Measurements from ENCODE around the gene RNF149. TPM values are rescaled to one million over a fixed set of nuclear protein-coding genes. Genes with fewer than 3 reads are reported as not detected.
A peak's percentile ranks its signal among the peaks of the same experiment; 100 is the strongest.

Gene RNF149
- polyA plus RNA-seq, 2 of the 4 experiments (the other 2 are of a cell fraction): 28.8 to 34.8 TPM

DNA sequence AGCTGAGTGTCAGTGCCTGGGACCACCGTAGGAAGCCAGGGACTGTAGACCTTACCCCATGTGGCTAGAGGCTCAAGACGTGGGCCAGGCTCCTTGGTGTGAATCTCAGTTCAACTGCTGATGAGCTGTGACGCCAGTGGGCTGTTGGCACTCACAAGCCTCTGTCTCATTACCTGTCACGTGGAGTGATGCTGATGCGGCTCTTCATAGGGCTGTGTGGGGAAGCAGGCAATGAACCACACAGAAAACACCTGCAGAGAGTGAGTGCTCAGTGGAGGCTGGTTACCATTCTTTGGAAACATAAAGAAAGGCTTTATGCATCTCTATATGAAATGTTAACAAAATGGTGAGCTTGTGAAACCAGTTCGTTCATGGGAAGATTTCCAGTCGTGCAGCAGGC, 42.7 kb upstream of the RNF149 start:
- FAIRE-seq: no peak
- no peak for DNase-seq (ENCODE audit: low read depth in 1 of 2, low spot score in 1 of 2)
- H3K27ac ChIP-seq: no peak overlapping the region
- no peak for ATAC-seq
- TF ChIP-seq NFE2L2 (conservative IDR thresholded peaks at IDR 0.05; ENCODE audit: low read length) (no peak), HEYL (CRISPR knock-in tag; IDR thresholded peaks at IDR 0.05) (no peak), ZNF302 (CRISPR knock-in tag; IDR thresholded peaks at IDR 0.05) (no peak), JUN (IDR thresholded peaks at IDR 0.05) (no peak), RAD21 (conservative IDR thresholded peaks at IDR 0.05 in 1 of 2, IDR thresholded peaks at IDR 0.05 in 1 of 2) (no peak), TP53 (CRISPR knock-in tag; IDR thresholded peaks at IDR 0.05) (no peak), RFX5 (IDR thresholded peaks at IDR 0.05) (no peak), MAFK (IDR thresholded peaks at IDR 0.05; ENCODE audit: partially characterized antibody) (no peak), GATA3 (IDR thresholded peaks at IDR 0.05; ENCODE audit: borderline replicate concordance) (no peak)
- TF ChIP-seq, protein P1, sequence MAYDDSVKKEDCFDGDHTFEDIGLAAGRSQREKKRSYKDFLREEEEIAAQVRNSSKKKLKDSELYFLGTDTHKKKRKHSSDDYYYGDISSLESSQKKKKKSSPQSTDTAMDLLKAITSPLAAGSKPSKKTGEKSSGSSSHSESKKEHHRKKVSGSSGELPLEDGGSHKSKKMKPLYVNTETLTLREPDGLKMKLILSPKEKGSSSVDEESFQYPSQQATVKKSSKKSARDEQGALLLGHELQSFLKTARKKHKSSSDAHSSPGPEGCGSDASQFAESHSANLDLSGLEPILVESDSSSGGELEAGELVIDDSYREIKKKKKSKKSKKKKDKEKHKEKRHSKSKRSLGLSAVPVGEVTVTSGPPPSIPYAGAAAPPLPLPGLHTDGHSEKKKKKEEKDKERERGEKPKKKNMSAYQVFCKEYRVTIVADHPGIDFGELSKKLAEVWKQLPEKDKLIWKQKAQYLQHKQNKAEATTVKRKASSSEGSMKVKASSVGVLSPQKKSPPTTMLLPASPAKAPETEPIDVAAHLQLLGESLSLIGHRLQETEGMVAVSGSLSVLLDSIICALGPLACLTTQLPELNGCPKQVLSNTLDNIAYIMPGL (CRISPR knock-in tag; IDR thresholded peaks at IDR 0.05; ENCODE audit: borderline replicate concordance): no peak
- TF ChIP-seq, protein P2, sequence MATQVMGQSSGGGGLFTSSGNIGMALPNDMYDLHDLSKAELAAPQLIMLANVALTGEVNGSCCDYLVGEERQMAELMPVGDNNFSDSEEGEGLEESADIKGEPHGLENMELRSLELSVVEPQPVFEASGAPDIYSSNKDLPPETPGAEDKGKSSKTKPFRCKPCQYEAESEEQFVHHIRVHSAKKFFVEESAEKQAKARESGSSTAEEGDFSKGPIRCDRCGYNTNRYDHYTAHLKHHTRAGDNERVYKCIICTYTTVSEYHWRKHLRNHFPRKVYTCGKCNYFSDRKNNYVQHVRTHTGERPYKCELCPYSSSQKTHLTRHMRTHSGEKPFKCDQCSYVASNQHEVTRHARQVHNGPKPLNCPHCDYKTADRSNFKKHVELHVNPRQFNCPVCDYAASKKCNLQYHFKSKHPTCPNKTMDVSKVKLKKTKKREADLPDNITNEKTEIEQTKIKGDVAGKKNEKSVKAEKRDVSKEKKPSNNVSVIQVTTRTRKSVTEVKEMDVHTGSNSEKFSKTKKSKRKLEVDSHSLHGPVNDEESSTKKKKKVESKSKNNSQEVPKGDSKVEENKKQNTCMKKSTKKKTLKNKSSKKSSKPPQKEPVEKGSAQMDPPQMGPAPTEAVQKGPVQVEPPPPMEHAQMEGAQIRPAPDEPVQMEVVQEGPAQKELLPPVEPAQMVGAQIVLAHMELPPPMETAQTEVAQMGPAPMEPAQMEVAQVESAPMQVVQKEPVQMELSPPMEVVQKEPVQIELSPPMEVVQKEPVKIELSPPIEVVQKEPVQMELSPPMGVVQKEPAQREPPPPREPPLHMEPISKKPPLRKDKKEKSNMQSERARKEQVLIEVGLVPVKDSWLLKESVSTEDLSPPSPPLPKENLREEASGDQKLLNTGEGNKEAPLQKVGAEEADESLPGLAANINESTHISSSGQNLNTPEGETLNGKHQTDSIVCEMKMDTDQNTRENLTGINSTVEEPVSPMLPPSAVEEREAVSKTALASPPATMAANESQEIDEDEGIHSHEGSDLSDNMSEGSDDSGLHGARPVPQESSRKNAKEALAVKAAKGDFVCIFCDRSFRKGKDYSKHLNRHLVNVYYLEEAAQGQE (IDR thresholded peaks at IDR 0.05): no peak
- TF ChIP-seq, protein P3, sequence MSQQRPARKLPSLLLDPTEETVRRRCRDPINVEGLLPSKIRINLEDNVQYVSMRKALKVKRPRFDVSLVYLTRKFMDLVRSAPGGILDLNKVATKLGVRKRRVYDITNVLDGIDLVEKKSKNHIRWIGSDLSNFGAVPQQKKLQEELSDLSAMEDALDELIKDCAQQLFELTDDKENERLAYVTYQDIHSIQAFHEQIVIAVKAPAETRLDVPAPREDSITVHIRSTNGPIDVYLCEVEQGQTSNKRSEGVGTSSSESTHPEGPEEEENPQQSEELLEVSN (IDR thresholded peaks at IDR 0.05; ENCODE audit: borderline replicate concordance, low read depth): no peak
- no peak overlapping the region for H3K4me3 ChIP-seq
- 72% methylated on average over 7 of the region's 7 CpGs for WGBS (ENCODE audit: missing lambda C conversion rate)
- POLR2A ChIA-PET: no interaction called here
- H3K9me3 ChIP-seq: no peaks in the 10 kb centered on the region
- CTCF ChIA-PET: interaction anchor here (1.0 to 5.8 kb wide), 10 partner anchors 9 to 1098 kb away, joined by 3 to 50 read pairs (median 5); partner anchors contain the start of gene CREG2
- no peak overlapping the region for H3K4me2 ChIP-seq
- peaks cover 10% of the 10 kb centered on the region; the same call in 2 of the 3 replicates for H3K4me1 ChIP-seq

DNA sequence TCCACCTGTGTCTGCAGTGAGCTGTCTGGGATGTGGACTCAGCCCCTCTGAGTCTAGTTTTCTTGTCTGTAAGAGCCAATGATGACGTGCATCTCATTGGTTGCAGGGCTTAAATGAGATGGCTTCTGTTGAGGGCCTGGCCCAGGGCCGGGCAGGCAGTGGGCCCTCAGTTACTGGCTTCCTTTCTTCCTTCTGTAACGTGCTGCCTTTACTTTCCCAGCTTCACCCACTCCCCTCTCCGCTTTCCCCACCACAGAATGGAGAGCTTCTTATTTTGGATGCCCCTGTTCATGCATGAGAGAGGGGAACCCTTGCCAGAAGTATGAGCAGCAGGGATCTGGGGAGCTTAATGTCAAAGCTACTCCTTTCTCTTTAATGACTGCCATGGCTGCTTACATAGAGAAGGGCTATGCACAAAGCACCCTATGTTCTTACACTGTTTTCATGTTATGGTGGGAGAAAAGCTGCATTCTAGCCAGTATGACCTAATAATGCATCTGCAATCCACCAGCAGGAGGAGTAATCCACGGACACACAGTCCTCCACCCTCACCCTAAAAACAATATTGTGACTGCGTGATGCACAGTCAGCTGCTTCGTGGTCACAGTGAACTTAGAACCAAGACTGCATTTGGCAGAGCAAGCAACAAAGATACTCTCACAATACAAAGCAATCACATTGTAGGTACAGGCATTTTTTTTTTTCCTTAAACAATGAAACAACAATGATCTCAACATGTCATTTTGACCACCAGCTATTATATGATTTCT, 41.6 kb upstream of the RNF149 start:
- DNase-seq (ENCODE audit: low read depth in 1 of 2, low spot score in 1 of 2) (peak in 1 of 2 experiments; percentile 24), ATAC-seq (peak; percentile 79 to 85; a peak in 5 of 6 replicates), FAIRE-seq (no peak)
- POLR2A ChIA-PET: interaction anchor here (0.8 to 1.3 kb wide), 2 partner anchors 8 to 38 kb away, joined by 3 read pairs; no protein-coding TSS in a partner anchor
- WGBS (ENCODE audit: missing lambda C conversion rate): 52% methylated on average over 7 of the region's 7 CpGs
- Histone ChIP-seq H3K9me3 (no peaks in the 10 kb centered on the region), H3K4me2 (no peak overlapping the region), H3K4me3 (no peak overlapping the region), H3K27ac (no peak overlapping the region), H3K4me1 (no peaks in the 10 kb centered on the region)
- CTCF ChIA-PET: interaction anchor here (0.6 to 5.8 kb wide), 17 partner anchors 8 to 1099 kb away, joined by 3 to 50 read pairs (median 4); partner anchors contain the start of gene CREG2
- TF ChIP-seq, protein P4, sequence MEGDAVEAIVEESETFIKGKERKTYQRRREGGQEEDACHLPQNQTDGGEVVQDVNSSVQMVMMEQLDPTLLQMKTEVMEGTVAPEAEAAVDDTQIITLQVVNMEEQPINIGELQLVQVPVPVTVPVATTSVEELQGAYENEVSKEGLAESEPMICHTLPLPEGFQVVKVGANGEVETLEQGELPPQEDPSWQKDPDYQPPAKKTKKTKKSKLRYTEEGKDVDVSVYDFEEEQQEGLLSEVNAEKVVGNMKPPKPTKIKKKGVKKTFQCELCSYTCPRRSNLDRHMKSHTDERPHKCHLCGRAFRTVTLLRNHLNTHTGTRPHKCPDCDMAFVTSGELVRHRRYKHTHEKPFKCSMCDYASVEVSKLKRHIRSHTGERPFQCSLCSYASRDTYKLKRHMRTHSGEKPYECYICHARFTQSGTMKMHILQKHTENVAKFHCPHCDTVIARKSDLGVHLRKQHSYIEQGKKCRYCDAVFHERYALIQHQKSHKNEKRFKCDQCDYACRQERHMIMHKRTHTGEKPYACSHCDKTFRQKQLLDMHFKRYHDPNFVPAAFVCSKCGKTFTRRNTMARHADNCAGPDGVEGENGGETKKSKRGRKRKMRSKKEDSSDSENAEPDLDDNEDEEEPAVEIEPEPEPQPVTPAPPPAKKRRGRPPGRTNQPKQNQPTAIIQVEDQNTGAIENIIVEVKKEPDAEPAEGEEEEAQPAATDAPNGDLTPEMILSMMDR (IDR thresholded peaks at IDR 0.05): peak; percentile 31; the same call in 2 of the 3 replicates
- TF ChIP-seq, protein P5, sequence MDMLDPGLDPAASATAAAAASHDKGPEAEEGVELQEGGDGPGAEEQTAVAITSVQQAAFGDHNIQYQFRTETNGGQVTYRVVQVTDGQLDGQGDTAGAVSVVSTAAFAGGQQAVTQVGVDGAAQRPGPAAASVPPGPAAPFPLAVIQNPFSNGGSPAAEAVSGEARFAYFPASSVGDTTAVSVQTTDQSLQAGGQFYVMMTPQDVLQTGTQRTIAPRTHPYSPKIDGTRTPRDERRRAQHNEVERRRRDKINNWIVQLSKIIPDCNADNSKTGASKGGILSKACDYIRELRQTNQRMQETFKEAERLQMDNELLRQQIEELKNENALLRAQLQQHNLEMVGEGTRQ (IDR thresholded peaks at IDR 0.05): no peak
- TF ChIP-seq SMC3 (IDR thresholded peaks at IDR 0.05) (peak; percentile 44; the same call in 1 of the 3 replicates), ZFP36 (IDR thresholded peaks at IDR 0.05; ENCODE audit: borderline replicate concordance, partially characterized antibody) (no peak), HOXB13 (CRISPR knock-in tag; IDR thresholded peaks at IDR 0.05; ENCODE audit: low read depth) (no peak), HOXA7 (CRISPR knock-in tag; IDR thresholded peaks at IDR 0.05) (no peak), KDM5A (IDR thresholded peaks at IDR 0.05) (no peak), BHLHE40 (IDR thresholded peaks at IDR 0.05; ENCODE audit: low read depth, low read length) (no peak), MAZ (IDR thresholded peaks at IDR 0.05; ENCODE audit: borderline replicate concordance, low read depth, low read length) (no peak), JUN (IDR thresholded peaks at IDR 0.05) (no peak), CBX2 (IDR thresholded peaks at IDR 0.05; ENCODE audit: borderline replicate concordance, low read depth) (no peak), ZC3H11A (IDR thresholded peaks at IDR 0.05) (no peak), HOXB5 (CRISPR knock-in tag; IDR thresholded peaks at IDR 0.05) (no peak), RAD21 (conservative IDR thresholded peaks at IDR 0.05 in 1 of 2, IDR thresholded peaks at IDR 0.05 in 1 of 2) (peak in 1 of 2 experiments; percentile 37; a peak in 3 of 5 replicates), CBX8 (IDR thresholded peaks at IDR 0.05) (no peak)
- TF ChIP-seq, protein P6, sequence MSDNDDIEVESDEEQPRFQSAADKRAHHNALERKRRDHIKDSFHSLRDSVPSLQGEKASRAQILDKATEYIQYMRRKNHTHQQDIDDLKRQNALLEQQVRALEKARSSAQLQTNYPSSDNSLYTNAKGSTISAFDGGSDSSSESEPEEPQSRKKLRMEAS (IDR thresholded peaks at IDR 0.05): no peak
- TF ChIP-seq, protein P7, sequence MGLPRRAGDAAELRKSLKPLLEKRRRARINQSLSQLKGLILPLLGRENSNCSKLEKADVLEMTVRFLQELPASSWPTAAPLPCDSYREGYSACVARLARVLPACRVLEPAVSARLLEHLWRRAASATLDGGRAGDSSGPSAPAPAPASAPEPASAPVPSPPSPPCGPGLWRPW (IDR thresholded peaks at IDR 0.05): no peak
